ENCODE results near the gene CENPL. TPM values are rescaled to one million over a fixed set of nuclear protein-coding genes. Genes with fewer than 3 reads are reported as not detected.

CENPL gene
- total RNA-seq, 6 donors from 2014 or later = 1.8 to 8.4 (median 4.4) TPM

DNA sequence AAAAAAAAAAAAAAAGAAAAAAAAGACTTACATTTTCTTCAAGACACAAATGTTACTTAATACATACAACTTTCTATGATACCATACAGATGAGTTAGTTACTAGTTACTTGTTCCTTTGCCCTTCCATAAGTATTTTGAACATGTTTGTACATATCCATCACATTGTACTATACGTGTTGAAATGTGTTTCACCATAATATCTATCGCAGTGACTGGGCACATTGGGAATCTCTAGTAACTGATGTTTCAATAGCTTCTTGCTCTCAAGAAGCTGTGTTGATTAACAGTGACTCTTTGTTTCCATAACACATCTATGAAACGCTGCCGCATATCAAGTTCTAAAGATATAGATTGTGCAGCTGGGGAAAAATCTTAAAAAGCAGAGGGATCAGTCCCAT lies 67.0 kb downstream of the CENPL start:
- DNase-seq (no peak), ATAC-seq (ENCODE audit: low FRiP score in 2 of 2) (no peak)
- no peaks in the 10 kb centered on the region for H3K9me3 ChIP-seq
- no peak overlapping the region for H3K4me3 ChIP-seq
- peaks cover 28 to 80% (median 50%) of the 10 kb centered on the region in 4 donors for H3K36me3 ChIP-seq
- no peak overlapping the region for H3K27ac ChIP-seq
- H3K4me1 ChIP-seq = no peaks in the 10 kb centered on the region
- 95 to 97% methylated on average over 4 of the region's 4 CpGs for WGBS, 2 donors
- TF ChIP-seq POLR2A (IDR thresholded peaks at IDR 0.05) (no peak), POLR2AphosphoS5 (IDR thresholded peaks at IDR 0.05) (no peak), EP300 (IDR thresholded peaks at IDR 0.05) (no peak)
- TF ChIP-seq, protein P1, sequence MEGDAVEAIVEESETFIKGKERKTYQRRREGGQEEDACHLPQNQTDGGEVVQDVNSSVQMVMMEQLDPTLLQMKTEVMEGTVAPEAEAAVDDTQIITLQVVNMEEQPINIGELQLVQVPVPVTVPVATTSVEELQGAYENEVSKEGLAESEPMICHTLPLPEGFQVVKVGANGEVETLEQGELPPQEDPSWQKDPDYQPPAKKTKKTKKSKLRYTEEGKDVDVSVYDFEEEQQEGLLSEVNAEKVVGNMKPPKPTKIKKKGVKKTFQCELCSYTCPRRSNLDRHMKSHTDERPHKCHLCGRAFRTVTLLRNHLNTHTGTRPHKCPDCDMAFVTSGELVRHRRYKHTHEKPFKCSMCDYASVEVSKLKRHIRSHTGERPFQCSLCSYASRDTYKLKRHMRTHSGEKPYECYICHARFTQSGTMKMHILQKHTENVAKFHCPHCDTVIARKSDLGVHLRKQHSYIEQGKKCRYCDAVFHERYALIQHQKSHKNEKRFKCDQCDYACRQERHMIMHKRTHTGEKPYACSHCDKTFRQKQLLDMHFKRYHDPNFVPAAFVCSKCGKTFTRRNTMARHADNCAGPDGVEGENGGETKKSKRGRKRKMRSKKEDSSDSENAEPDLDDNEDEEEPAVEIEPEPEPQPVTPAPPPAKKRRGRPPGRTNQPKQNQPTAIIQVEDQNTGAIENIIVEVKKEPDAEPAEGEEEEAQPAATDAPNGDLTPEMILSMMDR (IDR thresholded peaks at IDR 0.05) = no peak
- H3K27me3 ChIP-seq = no peaks in the 10 kb centered on the region

GRCh38 chr1:173753830-173754229 lies 70.9 kb downstream of the CENPL start:
- H3K4me1 ChIP-seq = no peaks in the 10 kb centered on the region
- no peaks in the 10 kb centered on the region for H3K27me3 ChIP-seq
- peaks cover 32 to 77% (median 57%) of the 10 kb centered on the region in 4 donors for H3K36me3 ChIP-seq
- no peaks in the 10 kb centered on the region for H3K9me3 ChIP-seq
- TF ChIP-seq, protein P1 (IDR thresholded peaks at IDR 0.05) = no peak
- TF ChIP-seq POLR2AphosphoS5 (IDR thresholded peaks at IDR 0.05) (no peak), EP300 (IDR thresholded peaks at IDR 0.05) (no peak), POLR2A (IDR thresholded peaks at IDR 0.05) (no peak)
- no peak overlapping the region for H3K4me3 ChIP-seq
- no peak overlapping the region for H3K27ac ChIP-seq
- DNase-seq (no peak), ATAC-seq (ENCODE audit: low FRiP score in 2 of 2) (no peak)

Small RNA genes lying within 50 kb of the gene (small RNA-seq; reads per million reads assigned to genes)
- gene RF00019 = 0 reads per million in 4 donors

Other genes starting within 250 kb of the CENPL start
- 1 to 10 TPM in 1 of 6 donors, under 1 TPM in 3, not detected in 2; 0.15 to 1.5 (median 0.76) TPM for gene SLC9C2, start 221.8 kb downstream of the CENPL start, total RNA-seq
- not detected for gene TEX50, start 189.5 kb downstream of the CENPL start, total RNA-seq
- 10 to 100 TPM in 1 of 6 donors, 1 to 10 TPM in 5; 1.4 to 17.9 (median 5.2) TPM for gene ANKRD45, start 155.0 kb downstream of the CENPL start, total RNA-seq
- gene KLHL20, start 109.9 kb downstream of the CENPL start, total RNA-seq = 10 to 100 TPM in 5 of 6 donors, 1 to 10 TPM in 1; 8.5 to 37.8 (median 31.3) TPM
- 10 to 100 TPM in 5 of 6 donors, 1 to 10 TPM in 1; 7.3 to 19.1 (median 12.5) TPM for gene DARS2, start 210 bp downstream of the CENPL start, total RNA-seq
- 100 to 1,000 TPM; 169 to 367 (median 271) TPM for gene GAS5, start 43.1 kb upstream of the CENPL start, total RNA-seq
- gene ZBTB37, start 43.5 kb upstream of the CENPL start, total RNA-seq = 10 to 100 TPM in 4 of 6 donors, 1 to 10 TPM in 2; 5.3 to 17.8 (median 12.0) TPM
- gene SERPINC1, start 92.4 kb upstream of the CENPL start, total RNA-seq = 1 to 10 TPM in 1 of 6 donors, under 1 TPM in 1, not detected in 4; 0.26 to 1.5 TPM
- gene RC3H1, start 197.5 kb upstream of the CENPL start, total RNA-seq = 10 to 100 TPM; 19.0 to 40.9 (median 31.4) TPM

Measured in upper lobe of left lung (tissue), 6 donors.